NCI-H1105 treated with DMSO at 0.1 percent for 48 hours (cell line): Measurements from ENCODE around the gene OR7C1.
"Not testable (repeated sequence)": the region's sequence is repeated elsewhere in the genome, so short reads cannot be mapped to it uniquely, and the experiment has no call there.

ENCODE experiments used
- DNase-seq: peaks from one replicate; lab custom pipeline; 2025; lab: John Stamatoyannopoulos, UW

OR7C1 gene

DNA sequence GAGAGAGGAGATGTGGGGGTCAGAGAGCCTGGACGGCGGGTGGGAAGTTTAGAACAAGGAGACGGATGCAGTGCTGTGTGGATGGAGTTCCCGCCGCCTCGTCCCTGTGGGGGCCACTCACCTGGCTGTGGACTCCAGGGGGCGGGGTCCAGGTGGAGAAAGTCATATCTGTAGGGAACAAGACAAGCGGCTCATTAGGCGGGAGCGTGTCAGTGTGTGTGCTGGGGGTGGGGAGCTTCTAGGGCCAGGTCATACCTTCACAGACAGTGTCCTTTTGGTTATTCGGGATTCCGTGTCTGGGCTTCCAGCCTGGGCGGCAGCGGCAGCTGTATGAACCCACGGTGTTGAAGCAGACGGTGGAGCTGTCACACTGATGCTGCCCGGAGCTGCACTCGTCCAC, 69.6 kb downstream of the OR7C1 start:
- not testable (repeated sequence) for DNase-seq

DNA sequence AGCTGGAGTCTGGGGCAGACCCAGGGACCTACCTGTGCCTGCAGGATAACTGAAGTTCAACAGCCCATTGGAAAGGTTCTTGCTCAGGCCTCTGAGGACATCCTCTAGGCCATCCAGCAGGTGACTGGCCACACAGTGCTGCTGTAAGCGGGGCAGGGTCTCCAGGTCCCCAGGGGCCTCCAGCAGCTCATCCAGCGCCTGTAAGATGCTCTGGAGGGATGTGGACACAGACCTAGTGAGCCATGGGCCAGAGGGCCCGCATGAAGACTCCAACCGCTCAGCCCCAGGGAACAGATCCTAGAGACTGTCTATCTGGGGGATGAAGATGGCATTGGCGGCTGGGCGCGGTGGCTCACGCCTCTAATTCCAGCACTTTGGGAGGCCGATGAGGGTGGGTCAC, 70.6 kb downstream of the OR7C1 start:
- DNase-seq = no peak

DNA sequence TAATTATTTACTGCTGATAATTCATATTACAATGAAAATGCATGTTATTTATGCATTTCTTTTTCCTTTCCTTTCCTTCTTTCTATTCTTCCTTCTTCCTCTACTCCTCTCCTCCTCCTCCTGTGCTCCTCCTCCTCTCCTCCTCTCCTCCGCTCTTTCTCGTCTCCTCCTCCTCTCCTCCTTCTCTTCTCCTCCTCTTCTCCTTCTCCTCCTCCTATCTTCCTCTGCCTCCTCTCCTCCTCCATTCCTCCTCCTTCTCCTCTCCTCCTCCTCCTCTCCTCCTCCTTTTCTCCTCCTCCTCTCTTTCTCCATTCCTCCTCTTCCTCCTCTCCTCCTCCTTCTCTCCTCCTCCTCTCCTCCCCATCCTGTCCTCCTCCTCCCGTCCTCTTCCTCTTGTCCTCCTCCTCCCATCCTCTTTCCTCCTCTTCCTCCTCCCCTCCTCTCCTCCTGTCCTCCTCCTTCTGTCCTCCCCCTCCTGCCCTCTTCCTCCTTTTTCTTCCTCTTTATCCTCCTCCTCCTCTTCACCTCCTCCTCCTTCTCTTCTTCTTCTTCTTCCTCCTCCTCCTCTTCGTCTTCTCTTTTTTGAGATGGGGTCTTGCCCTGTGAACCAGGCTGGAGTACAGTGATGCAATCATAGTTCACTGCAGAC, 71.4 kb downstream of the OR7C1 start:
- DNase-seq = no peak

DNA sequence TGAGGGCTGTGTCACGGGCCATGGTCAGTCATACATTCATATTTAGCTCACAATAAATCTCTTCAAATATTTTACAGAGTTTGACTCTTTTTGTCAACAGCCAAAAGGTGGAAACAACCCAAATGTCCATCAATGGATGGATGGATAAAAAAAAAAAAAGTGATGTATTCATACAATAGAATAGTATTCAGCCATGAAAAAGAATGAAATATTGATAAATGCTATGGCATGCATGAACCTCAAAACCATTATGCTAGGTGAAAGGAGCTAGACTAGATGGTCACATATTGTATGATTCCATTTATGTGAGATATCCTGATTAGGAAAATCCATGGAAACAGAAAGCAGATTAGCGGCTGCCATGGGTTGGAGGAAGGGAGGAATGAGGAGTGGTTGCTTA, 72.9 kb downstream of the OR7C1 start:
- DNase-seq = no peak

DNA sequence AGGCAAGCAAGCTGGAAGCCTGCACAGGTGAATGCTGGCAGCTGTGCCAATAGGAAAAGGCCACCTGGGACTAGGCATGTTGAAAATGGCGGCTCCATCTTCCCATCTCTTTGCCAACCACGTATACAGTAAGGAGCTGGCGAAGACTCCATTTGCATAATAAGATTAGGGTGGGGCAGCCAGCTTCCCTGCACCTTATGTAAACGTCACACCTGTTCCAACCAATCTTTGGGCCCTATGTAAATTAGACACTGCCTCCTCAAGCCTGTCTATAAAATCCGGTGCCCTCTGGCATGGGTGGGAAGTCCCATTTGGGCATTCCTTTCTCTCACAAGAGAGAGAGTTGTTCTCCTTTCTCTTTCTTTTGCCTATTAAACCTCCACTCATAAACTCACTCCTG, 73.4 kb downstream of the OR7C1 start:
- no peak for DNase-seq

DNA sequence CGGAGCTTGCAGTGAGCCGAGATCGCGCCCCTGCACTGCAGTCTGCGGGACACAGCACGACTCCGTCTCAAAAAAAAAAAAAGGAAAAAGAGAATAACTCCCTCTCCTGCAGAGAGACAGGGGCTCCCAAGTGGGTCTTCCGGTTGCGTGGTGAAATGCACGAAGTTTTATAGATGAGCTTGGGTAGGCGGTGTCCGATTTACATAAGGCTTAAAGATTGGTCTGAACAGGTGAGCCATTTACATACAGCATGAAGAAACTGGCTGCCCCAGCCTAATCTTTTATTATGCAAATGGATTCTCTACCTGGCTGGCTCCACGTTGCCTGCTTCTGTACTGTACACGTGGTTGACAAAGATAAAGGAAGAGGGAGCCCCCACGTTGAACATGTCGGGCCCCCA, 76.2 kb downstream of the OR7C1 start:
- DNase-seq = peak; percentile 73

DNA sequence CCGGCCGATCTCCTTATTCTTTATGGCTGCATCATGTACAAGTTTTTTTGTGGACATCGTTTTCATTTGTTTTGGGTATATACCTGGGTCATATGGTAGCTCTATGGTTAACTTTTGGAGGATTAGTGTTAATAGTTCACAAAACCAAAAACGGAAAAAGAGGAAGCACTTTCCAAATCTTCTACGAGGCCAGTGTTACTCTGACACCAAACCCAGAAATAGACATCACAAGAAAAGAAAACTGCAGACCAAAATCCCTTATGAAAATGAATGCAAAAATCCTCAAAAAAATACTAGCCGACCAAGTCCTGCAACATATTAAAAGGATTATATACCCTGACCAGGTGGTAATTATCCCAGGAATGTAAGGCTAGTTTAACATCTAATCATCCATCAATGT, 86.4 kb downstream of the OR7C1 start:
- no peak for DNase-seq
